HepG2 (cell line): ENCODE measurements around the gene ZNF211. TPM values are rescaled to one million over a fixed set of nuclear protein-coding genes. Genes with fewer than 3 reads are reported as not detected.
A peak's percentile ranks its signal among the peaks of the same experiment; 100 is the strongest.

Experiments
- ARNT2 ChIP-seq: sonication (generic); formaldehyde crosslinking; IDR thresholded peaks from 2 replicates; pipeline ENCODE4 v1.8.0; 2022; ENCODE audit warnings: mild to moderate bottlenecking, low read depth, missing genetic modification reagents, moderate library complexity
- BORCS8-MEF2B ChIP-seq: sonication (generic); formaldehyde crosslinking; IDR thresholded peaks from 2 replicates; pipeline ENCODE4 v1.8.0; 2022; ENCODE audit warnings: mild to moderate bottlenecking, missing genetic modification reagents
- EP300 ChIP-seq, 3 experiments: sonication (generic) in 1 of 3; formaldehyde crosslinking in 1 of 3; IDR thresholded peaks; 2 replicates each; pipeline versions ENCODE4 v1.5.1 to v1.6.1; 2011 to 2020; ENCODE audit warnings: low read depth in 2 of 3, low read length in 2 of 3, borderline replicate concordance in 1 of 3, improper control_type of control experiment in 1 of 3, mild to moderate bottlenecking in 1 of 3, missing genetic modification reagents in 1 of 3, moderate library complexity in 1 of 3
- ETV6 ChIP-seq: sonication (generic); formaldehyde crosslinking; conservative IDR thresholded peaks from 2 replicates; pipeline ENCODE4 v1.4.0; 2020; ENCODE audit warnings: missing genetic modification reagents
- FOXC1 ChIP-seq: sonication (generic); formaldehyde crosslinking; IDR thresholded peaks from 2 replicates; pipeline ENCODE4 v1.8.0; 2022; ENCODE audit warnings: mild to moderate bottlenecking, missing genetic modification reagents, borderline replicate concordance
- IKZF4 ChIP-seq: sonication (generic); formaldehyde crosslinking; IDR thresholded peaks from 2 replicates; pipeline ENCODE4 v1.5.1; 2020; ENCODE audit warnings: borderline replicate concordance, mild to moderate bottlenecking, low read depth, missing genetic modification reagents; ENCODE audit errors: not compliant biosample characterization
- NR3C1 ChIP-seq: sonication (generic); formaldehyde crosslinking; IDR thresholded peaks from 2 replicates; pipeline ENCODE4 v1.4.0; 2020; ENCODE audit warnings: missing genetic modification reagents
- SMC3 ChIP-seq: IDR thresholded peaks from 2 replicates; pipeline ENCODE4 v1.6.1; 2011; ENCODE audit warnings: low read length, improper control_type of control experiment
- SPEN ChIP-seq: sonication (generic); formaldehyde crosslinking; IDR thresholded peaks from 2 replicates; pipeline ENCODE4 v1.5.1; 2020; ENCODE audit warnings: low read depth, mild to moderate bottlenecking, missing genetic modification reagents
- SRSF4 ChIP-seq: fragments of 200-400 bp; formaldehyde crosslinking; IDR thresholded peaks from one replicate; pipeline ENCODE4 v1.6.1; 2018; ENCODE audit warnings: mild to moderate bottlenecking, low read depth, low read length, moderate library complexity; ENCODE audit not compliant: poor library complexity, severe bottlenecking
- TBL1XR1 ChIP-seq: fragments of 150-350 bp; IDR thresholded peaks from 2 replicates; pipeline ENCODE4 v1.6.1; 2014; ENCODE audit warnings: borderline replicate concordance, low read length; ENCODE audit not compliant: partially characterized antibody
- TCF12 ChIP-seq, 2 experiments: fragments of 450-650 bp in 1 of 2; sonication (generic) in 1 of 2; formaldehyde crosslinking in 1 of 2; IDR thresholded peaks; 2 replicates each; pipeline versions ENCODE4 v1.6.1 to v1.8.0; 2017 to 2022; ENCODE audit warnings: antibody characterized with exemption in 1 of 2, mild to moderate bottlenecking in 1 of 2, missing genetic modification reagents in 1 of 2, moderate library complexity in 1 of 2
- ZFP62 ChIP-seq: sonication (generic); formaldehyde crosslinking; IDR thresholded peaks from 2 replicates; pipeline ENCODE4 v1.4.0; 2020; ENCODE audit warnings: missing genetic modification reagents
- ZKSCAN5 ChIP-seq: sonication (generic); formaldehyde crosslinking; IDR thresholded peaks from 2 replicates; pipeline ENCODE4 v1.5.1; 2020; ENCODE audit warnings: mild to moderate bottlenecking, missing genetic modification reagents
- ZNF33A ChIP-seq: sonication (generic); formaldehyde crosslinking; IDR thresholded peaks from 2 replicates; pipeline ENCODE4 v1.5.1; 2020; ENCODE audit warnings: missing genetic modification reagents, mild to moderate bottlenecking, moderate library complexity, borderline replicate concordance
- ZNF746 ChIP-seq: sonication (generic); formaldehyde crosslinking; IDR thresholded peaks from 2 replicates; pipeline ENCODE4 v1.8.0; 2022; ENCODE audit warnings: mild to moderate bottlenecking, missing genetic modification reagents
- ZSCAN9 ChIP-seq: IDR thresholded peaks from 2 replicates; pipeline ENCODE4 v1.6.1; 2016; ENCODE audit warnings: borderline replicate concordance
- polyA plus RNA-seq, 8 experiments: library from polyadenylated mRNA; depleted of rRNA in 3 of 8; stranded (reverse) in 7 of 8; unstranded in 1 of 8; fragments of >200 nt; fragmentation: Illumina TruSeq in 4 of 8; extraction: Trizol in 4 of 8; gene quantifications; 2 replicates each; pipeline versions ENCODE4 v1.2.1 to v1.2.3, GENCODE V29; 2011 to 2016; ENCODE audit warnings: low read depth in 4 of 8, missing spikeins in 1 of 8, mixed read lengths in 1 of 8; ENCODE audit not compliant: insufficient read depth in 1 of 8
- total RNA-seq, 5 experiments: library from RNA; depleted of rRNA; stranded (reverse); fragments of >200 nt; fragmentation: Illumina TruSeq; extraction: Trizol; gene quantifications; 2 replicates each; pipeline ENCODE4 v1.2.3, GENCODE V29; 2016; ENCODE audit warnings: low read depth in 1 of 5
- TF ChIP-seq, protein P1 (sequence below): sonication (generic); formaldehyde crosslinking; IDR thresholded peaks from 2 replicates; pipeline ENCODE4 v1.8.0; 2022; ENCODE audit warnings: missing genetic modification reagents, mild to moderate bottlenecking, inconsistent platforms, borderline replicate concordance
- TF ChIP-seq, protein P2 (sequence below): IDR thresholded peaks from 2 replicates; pipeline ENCODE4 v1.6.1; 2016
- TF ChIP-seq, protein P3 (sequence below): sonication (generic); formaldehyde crosslinking; IDR thresholded peaks from 2 replicates; pipeline ENCODE4 v1.4.0; 2020; ENCODE audit warnings: mild to moderate bottlenecking, missing genetic modification reagents
- TF ChIP-seq, protein P4 (sequence below): sonication (generic); formaldehyde crosslinking; IDR thresholded peaks from 2 replicates; pipeline ENCODE4 v1.8.1; 2023; ENCODE audit warnings: mild to moderate bottlenecking, missing genetic modification reagents

Gene ZNF211
- total and polyA plus RNA-seq, 2 of the 13 experiments (the other 11 are each of a cell fraction or from before 2014, with no cell fraction given), result 9.9 to 11.2 TPM

DNA sequence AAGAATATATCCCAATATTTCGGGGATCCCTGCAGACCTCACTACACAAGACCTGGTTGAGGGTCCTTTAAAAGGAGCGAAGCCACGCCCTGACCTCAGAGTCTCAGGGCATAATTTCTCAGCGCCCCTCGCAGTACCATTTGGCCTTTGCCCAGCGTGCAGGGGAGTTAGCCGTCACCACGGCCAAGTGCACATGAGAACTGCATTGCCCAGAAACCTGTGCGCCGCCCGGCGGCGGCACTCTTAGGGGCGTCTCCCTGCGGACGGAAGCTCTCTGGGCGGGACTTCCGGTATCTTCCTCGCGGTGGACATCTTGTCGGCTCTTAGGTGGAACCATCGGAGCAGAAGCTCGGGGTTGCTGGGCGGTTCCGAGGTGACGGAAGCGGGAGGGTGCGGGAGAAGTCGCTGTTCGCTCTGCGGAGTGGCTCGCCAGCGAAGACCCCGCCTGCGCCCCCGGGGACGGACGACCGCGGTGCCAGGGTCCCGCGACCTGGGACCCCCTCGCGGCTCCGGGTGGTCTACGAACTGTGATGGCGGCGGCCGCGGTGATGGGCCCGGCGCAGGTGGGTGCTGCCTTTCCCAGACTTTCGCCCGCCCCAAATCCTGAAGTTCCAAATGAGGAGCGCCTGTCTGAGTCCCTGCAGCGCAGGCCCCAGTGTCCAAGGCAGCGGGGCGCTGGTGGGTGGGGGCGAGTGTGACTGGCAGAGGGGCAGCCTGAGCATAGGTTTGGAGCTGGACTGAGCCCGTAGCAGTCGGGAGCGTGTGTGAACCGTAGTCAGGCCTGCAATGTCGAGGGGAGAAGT lies 18.8 kb upstream of the ZNF211 start, which contains the start of gene ZNF134 (continued):
- TF ChIP-seq, protein P1, sequence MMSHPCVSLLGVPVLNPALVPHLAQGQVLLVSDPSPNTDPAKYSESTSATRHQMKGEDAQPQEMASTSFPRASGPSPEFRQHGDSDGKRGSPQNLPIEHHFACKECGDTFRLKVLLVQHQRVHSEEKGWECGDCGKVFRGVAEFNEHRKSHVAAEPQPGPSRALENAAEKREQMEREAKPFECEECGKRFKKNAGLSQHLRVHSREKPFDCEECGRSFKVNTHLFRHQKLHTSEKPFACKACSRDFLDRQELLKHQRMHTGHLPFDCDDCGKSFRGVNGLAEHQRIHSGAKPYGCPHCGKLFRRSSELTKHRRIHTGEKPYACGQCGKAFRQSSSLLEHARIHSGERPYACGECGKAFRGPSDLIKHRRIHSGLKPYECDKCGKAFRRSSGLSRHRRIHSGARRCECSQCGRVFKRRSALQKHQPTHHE (CRISPR knock-in tag), result peak; percentile 57; the same call in 1 of the 2 replicates
- TF ChIP-seq, protein P2, sequence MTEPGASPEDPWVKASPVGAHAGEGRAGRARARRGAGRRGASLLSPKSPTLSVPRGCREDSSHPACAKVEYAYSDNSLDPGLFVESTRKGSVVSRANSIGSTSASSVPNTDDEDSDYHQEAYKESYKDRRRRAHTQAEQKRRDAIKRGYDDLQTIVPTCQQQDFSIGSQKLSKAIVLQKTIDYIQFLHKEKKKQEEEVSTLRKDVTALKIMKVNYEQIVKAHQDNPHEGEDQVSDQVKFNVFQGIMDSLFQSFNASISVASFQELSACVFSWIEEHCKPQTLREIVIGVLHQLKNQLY (CRISPR knock-in tag), result no peak
- TF ChIP-seq SMC3 (no peak), ZNF746 (CRISPR knock-in tag) (no peak), SRSF4 (no peak), FOXC1 (CRISPR knock-in tag) (peak; percentile 76; the same call in 1 of the 2 replicates), TCF12 (IDR thresholded peaks at IDR 0.05) (no peak), TCF12 (CRISPR knock-in tag; IDR thresholded peaks at IDR 0.05) (no peak), TBL1XR1 (peak; percentile 41), ZFP62 (no peak), NR3C1 (no peak), ZNF33A (no peak), ETV6 (CRISPR knock-in tag) (no peak; the same call in 1 of the 2 replicates), ARNT2 (CRISPR knock-in tag) (peak; percentile 73; the same call in 1 of the 2 replicates), BORCS8-MEF2B (CRISPR knock-in tag) (peak; percentile 77; the same call in 1 of the 2 replicates), IKZF4 (peak; percentile 20), ZSCAN9 (CRISPR knock-in tag) (no peak), EP300 (IDR thresholded peaks at IDR 0.05; ENCODE audit: low read depth in 2 of 2, low read length in 2 of 2) (no peak), EP300 (CRISPR knock-in tag; IDR thresholded peaks at IDR 0.05; ENCODE audit: borderline replicate concordance) (no peak), SPEN (peak; percentile 85), ZKSCAN5 (CRISPR knock-in tag) (no peak)
- TF ChIP-seq, protein P3, sequence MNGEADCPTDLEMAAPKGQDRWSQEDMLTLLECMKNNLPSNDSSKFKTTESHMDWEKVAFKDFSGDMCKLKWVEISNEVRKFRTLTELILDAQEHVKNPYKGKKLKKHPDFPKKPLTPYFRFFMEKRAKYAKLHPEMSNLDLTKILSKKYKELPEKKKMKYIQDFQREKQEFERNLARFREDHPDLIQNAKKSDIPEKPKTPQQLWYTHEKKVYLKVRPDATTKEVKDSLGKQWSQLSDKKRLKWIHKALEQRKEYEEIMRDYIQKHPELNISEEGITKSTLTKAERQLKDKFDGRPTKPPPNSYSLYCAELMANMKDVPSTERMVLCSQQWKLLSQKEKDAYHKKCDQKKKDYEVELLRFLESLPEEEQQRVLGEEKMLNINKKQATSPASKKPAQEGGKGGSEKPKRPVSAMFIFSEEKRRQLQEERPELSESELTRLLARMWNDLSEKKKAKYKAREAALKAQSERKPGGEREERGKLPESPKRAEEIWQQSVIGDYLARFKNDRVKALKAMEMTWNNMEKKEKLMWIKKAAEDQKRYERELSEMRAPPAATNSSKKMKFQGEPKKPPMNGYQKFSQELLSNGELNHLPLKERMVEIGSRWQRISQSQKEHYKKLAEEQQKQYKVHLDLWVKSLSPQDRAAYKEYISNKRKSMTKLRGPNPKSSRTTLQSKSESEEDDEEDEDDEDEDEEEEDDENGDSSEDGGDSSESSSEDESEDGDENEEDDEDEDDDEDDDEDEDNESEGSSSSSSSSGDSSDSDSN (CRISPR knock-in tag), result peak; percentile 63
- TF ChIP-seq, protein P4, sequence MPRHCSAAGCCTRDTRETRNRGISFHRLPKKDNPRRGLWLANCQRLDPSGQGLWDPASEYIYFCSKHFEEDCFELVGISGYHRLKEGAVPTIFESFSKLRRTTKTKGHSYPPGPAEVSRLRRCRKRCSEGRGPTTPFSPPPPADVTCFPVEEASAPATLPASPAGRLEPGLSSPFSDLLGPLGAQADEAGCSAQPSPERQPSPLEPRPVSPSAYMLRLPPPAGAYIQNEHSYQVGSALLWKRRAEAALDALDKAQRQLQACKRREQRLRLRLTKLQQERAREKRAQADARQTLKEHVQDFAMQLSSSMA (CRISPR knock-in tag), result no peak
